Dermis lymphatic vessel endothelial cell (primary cell): Measurements from ENCODE around the gene GBE1. TPM values are rescaled to one million over a fixed set of nuclear protein-coding genes. Genes with fewer than 3 reads are reported as not detected.

Source experiments
- total RNA-seq: library from RNA; depleted of rRNA; stranded (reverse); fragments of >200 nt; gene quantifications from 2 replicates; pipeline ENCODE4 v1.2.1, GENCODE V29; 2014

GBE1 gene
- 52.9 and 77.0 TPM in 2 replicates for total RNA-seq

GRCh38 chr3:81760924-81761903 is at the start of gene GBE1:
Gene GBE1, minus strand, starts transcription at chr3:81761645. Its CDS starts 128 bp downstream, at chr3:81761517.

